HG02884 (cell line): Measurements from ENCODE around the gene BLMH.

Experiments
- ATAC-seq: cut with Tn5 transposase; IDR thresholded peaks from one replicate; pipeline ENCODE4 v1.9.1; 2021; ENCODE audit warnings: mild to moderate bottlenecking, moderate library complexity; ENCODE audit not compliant: unreplicated experiment

Gene BLMH

DNA sequence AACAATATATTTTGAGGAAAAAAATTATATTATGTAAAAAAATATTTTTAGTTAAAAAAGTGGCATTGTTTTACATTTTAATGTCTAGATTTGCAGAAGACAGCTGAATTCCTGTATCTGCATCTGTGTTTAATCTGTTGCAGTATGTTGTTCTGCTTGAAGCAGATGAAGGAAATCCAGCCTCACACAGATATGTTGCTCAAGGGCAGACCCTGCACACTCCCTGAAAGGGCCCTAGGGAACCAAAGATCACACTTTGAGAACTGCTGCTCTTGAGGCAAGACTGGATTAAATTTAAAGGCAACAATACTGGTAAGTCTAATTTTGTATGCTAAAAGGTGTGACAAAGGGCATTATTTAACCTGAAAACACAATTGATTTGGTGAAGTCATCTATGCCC, 39.8 kb downstream of the BLMH start:
- no peak for ATAC-seq

DNA sequence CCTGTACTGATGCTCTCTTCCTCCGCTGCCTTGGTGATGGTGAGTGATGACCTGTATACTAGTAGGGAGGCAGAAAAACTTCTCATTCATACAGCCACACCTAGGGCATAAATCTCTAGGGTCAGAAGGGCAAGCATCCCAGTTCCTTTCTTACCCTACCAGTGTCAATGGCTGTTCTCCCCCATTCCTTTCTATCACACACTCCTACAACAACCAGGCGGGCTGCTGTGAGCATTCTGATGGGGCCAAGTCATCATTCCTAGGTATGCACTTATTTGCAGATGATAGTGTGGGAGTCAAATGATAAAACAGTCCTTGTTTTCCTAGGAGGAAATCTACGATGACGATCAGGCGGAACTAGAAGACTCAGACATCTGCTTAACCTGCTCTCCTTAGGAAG, 42.3 kb downstream of the BLMH start:
- ATAC-seq = no peak

DNA sequence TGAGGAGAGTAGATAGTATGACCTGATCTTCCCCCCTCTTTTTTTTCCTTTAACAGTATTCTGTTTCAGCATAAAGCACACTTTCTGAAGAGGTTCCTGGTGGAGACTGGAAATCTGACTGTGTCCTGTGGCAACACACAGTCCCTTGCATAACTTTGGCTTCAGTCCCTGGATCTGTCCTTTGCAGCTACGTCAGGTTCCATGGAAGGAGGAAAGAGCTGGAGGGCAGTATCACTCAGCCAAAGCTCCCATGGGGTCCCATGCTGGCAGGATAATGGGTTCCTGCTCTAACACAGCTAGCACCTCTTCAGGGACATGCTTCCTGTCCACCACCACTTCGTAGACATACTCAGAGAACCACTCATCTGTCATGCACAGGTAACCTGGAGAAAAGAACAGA, 43.0 kb downstream of the BLMH start:
- no peak for ATAC-seq

- no peak for ATAC-seq
These were observed 45.3 kb downstream of the BLMH start for GRCh38 chr17:30246460-30246859.

- no peak for ATAC-seq
These were observed 46.8 kb downstream of the BLMH start for GRCh38 chr17:30244853-30245385.

DNA sequence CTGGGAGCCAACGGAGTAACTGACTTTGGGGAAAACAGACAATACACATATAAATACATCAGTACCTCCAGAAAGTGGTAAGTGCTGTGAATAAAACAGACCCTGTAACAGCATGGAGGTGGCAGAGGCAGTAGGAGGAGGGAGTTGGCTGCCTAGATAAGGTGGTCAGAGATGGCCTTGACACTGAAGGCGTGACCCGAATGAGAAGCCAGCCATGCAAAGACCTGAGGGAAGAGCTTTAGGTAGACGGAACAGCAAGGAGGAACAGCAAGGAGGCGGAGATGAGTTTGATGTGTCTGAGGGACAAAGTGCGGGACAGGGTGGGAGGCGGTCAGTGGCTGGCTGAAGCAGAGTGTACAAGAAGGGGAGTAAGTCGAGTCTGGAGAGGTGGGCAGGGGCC, 48.2 kb downstream of the BLMH start:
- ATAC-seq = no peak

GRCh38 chr17:30243002-30243401, 48.7 kb downstream of the BLMH start:
- ATAC-seq = no peak

DNA sequence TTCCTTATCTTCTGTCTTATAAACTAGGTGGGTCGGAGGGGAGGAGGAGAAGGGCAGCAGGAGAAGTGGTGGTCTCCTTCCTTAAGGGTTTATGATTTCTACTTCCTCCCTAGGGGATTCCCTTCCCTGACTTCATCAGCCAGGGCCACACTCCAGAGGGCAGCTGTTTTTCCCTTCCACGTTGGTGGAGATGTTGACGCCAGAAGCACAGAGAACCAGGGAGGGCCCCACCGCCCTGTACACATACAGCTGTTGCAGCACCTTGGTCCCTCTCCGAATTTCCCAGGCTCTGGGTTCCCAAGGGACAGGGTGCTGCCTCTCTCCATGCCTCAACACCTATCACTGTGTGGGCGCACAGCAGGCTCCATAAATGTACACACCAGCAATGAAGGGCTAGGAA, 50.7 kb downstream of the BLMH start:
- ATAC-seq = no peak

- ATAC-seq = no peak
These were observed 51.6 kb downstream of the BLMH start for GRCh38 chr17:30240177-30240576.

DNA sequence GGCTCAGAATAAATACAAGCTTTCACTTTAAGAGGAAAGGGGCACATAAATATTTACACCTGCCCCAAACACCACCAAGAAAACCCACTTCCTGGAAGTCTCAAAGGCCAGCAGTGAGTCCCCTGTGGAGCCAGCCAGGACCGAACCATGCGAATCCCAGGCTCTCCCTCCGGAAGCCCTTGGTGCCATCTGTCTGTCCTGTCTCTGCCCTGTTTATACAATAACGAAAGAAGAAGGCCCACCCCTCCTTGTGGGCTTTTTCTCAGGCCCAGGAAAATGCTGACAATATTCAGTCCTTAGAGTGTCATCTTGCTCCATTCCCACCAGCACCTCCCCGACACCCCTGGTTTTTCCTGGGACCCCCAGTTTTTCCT, 52.7 kb downstream of the BLMH start:
- no peak for ATAC-seq

- ATAC-seq = no peak
These were observed 53.2 kb downstream of the BLMH start for GRCh38 chr17:30238387-30239088.

- ATAC-seq = no peak
These were observed 53.8 kb downstream of the BLMH start for GRCh38 chr17:30238003-30238344.

DNA sequence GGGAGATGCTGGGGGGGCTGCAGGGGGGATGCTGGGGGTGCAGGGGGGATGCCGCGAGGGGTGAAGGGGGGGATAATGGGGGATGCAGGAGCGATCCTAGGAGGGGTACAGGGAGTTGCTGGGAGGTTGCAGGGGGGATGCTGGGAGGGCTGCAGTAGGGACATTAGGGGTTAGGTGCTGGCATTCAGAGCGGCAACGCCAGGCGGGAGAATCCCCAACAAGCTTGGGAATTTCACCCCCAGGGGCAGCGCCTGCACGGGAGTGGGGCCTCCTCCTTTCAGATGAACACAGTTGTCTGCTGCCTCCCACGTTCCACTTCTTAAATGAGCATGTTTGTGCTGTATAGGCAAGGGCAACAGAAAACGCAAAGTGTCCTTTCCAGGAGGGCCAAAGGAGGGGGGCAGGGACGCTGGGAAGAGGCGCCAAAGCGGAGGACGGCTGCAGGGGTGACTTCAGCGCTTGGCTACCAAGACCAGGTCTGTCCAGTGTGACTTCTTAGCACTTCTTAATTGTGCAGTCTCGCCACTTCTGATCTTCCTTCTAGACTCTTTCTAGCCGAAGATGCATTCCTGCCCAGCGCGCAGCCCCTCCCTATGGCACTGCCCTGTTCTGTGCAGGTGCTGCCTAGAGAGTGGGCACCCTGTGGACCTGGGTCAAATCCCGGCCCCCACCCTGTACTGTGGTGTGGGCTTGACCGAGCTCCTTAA, 54.3 kb downstream of the BLMH start:
- ATAC-seq = no peak

- no peak for ATAC-seq
These were observed 55.0 kb downstream of the BLMH start for GRCh38 chr17:30236766-30237165.

- no peak for ATAC-seq
These were observed 55.5 kb downstream of the BLMH start for GRCh38 chr17:30236297-30236624.

DNA sequence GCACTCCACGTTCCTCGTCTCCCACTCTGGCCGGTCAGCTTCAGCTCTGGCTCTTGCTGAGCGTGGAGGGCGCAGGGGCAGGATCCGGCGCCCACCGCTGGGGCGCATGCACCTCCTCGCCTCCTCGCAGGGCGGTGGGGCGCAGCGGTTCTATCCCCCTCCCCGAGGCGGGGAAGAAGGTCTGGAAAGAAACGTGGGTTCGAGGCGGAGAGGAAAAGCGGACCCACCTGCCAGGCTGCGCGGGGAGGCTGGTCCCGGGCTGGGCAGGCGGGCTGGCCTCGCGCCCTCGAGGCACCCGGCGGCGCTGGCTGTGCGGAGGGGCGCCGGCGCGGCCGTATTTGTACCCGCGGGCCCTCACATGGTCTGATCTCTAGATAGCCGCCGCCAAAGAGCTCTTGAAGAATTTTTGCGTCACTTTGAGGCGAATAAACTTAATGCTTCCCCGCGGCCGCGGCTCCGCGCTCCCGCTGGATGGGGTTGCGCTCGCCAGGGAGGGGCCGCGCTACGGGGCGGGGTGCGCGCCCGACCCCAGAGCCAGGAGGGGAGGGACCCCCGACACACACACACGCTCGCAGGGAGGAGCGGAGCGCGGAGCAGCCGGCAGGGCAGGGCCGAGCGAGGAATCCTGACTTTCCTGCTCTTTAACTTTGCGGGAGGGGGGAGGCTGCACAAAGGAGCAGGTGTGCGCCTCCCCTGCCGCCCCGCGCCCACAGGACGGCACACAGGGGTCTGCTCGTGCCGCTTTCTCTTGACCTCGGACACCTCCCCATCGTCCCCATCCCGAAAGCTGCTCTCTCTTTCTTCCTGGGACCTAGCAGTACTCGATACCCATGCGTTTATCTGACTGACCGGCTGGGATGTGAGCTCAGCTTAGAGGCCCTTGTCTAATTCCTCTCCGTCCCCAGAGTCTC, 56.1 kb downstream of the BLMH start, which contains the start of gene SLC6A4:
Gene SLC6A4 (minus strand): TSS at position 312 of the 911 bp plus-strand sequence. CDS start 13,739 bp downstream, outside the sequence.
- ATAC-seq = no peak

DNA sequence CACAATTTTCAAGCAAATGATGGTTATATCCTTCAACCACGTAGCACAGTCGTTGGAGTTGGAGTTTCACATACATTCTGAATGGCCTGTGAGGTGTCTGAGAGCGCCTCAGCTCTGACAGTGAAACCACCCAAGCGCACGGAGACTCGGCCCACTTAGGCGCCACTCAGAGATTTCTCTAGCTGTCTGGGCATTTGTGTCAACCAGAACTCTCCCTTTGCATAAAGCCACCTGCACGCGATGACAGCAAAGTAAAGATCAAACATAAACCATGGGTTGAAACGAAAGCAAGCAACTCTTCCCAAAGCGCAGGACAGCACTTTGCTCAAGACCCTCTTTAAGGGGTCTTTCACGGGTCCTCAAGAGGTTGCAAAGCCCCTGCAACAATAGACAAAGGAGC, 56.8 kb downstream of the BLMH start:
- no peak for ATAC-seq

DNA sequence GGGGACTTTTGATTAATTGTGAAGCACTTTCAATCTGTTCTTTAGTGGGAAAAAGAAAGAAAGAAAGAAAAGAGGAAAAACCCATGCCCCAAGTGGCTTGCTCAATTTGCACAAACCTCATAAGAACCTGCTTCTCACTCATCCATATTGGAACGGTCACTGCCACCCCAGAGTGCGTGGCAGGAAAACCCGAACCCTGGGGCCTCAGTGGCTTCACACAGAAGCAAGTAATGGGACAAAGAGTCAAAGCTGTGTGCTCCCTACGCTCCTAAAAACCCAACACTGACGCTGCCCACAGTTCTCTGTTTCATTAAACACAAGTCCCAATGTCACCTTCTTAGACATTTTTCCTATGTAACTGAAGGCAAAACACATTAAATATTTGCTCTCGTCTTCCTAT, 57.4 kb downstream of the BLMH start:
- no peak for ATAC-seq

- no peak for ATAC-seq
These were observed 58.8 kb downstream of the BLMH start for GRCh38 chr17:30232824-30233427.

- ATAC-seq = no peak
These were observed 59.5 kb downstream of the BLMH start for GRCh38 chr17:30232015-30232823.
